ENCODE data around the gene MAGEL2.

DNA sequence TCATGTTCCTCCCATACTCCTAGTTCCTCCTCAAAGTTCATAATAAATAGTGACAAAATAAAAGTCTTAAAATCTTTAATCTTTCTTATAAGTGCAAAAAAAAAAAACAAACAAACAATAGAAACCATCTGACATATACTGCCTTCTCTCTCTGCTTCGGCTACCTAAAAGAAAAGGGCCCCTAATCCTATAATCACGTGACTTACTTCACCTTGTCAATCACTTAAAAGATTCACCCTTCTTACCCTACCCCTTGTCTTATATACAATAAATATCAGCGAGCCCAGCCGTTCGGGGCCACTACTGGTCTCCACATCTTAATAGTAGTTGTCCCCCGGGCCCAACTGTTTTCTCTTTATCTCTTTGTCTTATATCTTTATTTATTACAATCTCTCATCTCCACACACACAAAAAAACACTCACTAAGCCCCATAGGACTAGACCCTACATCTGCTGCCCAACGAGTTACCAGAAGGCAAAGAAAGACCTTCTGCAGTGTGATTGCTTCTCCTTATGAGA is 53.4 kb downstream of the MAGEL2 start:
- TF ChIP-seq POLR2A (IDR thresholded peaks at IDR 0.05): no peak
- TF ChIP-seq, protein P1, sequence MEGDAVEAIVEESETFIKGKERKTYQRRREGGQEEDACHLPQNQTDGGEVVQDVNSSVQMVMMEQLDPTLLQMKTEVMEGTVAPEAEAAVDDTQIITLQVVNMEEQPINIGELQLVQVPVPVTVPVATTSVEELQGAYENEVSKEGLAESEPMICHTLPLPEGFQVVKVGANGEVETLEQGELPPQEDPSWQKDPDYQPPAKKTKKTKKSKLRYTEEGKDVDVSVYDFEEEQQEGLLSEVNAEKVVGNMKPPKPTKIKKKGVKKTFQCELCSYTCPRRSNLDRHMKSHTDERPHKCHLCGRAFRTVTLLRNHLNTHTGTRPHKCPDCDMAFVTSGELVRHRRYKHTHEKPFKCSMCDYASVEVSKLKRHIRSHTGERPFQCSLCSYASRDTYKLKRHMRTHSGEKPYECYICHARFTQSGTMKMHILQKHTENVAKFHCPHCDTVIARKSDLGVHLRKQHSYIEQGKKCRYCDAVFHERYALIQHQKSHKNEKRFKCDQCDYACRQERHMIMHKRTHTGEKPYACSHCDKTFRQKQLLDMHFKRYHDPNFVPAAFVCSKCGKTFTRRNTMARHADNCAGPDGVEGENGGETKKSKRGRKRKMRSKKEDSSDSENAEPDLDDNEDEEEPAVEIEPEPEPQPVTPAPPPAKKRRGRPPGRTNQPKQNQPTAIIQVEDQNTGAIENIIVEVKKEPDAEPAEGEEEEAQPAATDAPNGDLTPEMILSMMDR (IDR thresholded peaks at IDR 0.05): no peak

Measured in breast epithelium (tissue), 3 donors.